Ramos (cell line): ENCODE data around the gene VASH1.

Experiments
- in situ Hi-C: fragments of 300-500 bp; cut with MboI; formaldehyde crosslinking; loops from one replicate; pipeline ENCODE4 v1.14.3; 2022; ENCODE audit warnings: low sequenced_read_pairs; ENCODE audit not compliant: unreplicated experiment

The VASH1 gene

GRCh38 chr14:76827696-76828296 is 66.5 kb downstream of the VASH1 start:
- in situ Hi-C loops: no loop called here

- in situ Hi-C loops: no loop called here
Measured at GRCh38 chr14:76828339-76829012, 67.2 kb downstream of the VASH1 start.

- in situ Hi-C loops: no loop called here
Measured at GRCh38 chr14:76829013-76829365, 67.7 kb downstream of the VASH1 start.

DNA sequence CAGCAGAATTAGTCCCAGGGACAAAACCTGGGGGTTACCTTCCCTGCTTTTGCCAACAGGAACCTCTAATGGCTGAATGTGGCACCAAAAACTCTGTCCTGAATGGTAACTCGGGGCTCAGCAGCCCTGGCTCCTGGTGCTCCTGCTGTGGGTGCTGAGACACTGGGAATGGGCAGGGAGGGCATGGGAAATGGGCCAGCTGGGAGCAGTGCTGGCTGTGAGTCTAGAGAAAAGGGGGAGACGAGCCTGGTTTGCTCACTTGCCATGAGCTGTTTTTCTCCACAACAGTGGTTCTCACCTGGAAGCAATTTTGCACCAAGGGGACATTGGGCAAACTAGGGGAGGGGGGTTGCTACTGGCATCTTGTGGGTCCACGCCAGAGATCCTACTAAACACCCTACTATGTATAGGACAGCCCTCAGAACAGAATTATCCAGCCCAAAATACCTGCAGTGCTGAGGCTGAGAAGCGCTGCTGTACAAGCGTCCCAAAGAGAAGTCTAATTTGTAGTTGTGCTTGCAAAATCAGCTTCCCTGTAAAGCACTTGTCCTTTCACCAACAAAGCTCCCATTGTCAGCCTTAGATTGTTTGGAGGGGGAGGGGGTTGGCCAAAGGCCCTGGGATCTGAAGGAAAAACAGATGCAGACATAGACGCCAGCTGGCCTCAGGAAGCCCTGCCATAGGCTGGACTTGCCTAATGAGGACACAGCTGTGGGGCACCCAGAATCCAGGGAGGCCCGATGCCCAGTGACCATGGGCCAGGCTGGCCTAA is 68.6 kb downstream of the VASH1 start:
- in situ Hi-C loops: no loop called here

- in situ Hi-C loops: no loop called here
Measured at GRCh38 chr14:76830556-76830955, 69.3 kb downstream of the VASH1 start.

DNA sequence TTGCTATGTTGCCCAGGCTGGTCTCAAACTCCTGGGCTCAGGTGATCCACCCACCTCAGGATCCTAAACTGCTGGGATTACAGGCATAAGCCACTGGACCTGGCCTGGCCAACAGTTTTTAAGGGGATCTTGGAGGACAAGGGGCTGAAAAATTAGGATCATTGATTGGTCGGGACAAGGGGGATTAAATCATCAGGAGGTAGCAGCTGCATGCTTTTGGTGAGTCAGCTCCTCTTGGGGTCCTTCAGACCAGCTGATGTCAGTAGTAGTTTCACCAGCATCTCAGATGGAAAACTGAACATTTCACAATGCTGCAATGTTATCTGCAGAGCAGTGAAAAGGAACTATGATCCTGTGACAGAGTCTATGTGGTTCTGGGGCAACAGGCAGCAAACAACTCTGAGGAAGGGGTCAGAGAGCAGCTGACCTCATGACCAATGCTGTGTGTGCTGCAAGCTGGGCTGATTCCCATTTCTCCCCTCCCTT is 71.3 kb downstream of the VASH1 start:
- in situ Hi-C loops: no loop called here
